Stimulated activated CD4-positive, alpha-beta T cell treated with anti-CD3 and anti-CD28 coated beads, Interleukin-15, amount 100 ng/mL, for 48 hours (primary cell): ENCODE measurements around the gene GAREM2.

ENCODE experiments used
- DNase-seq, 2 donors: peaks; one replicate each; pipeline ENCODE4 v3.0.0-alpha.2; 2020; ENCODE audit warnings: low read depth in 2 of 2

The GAREM2 gene

GRCh38 chr2:26169681-26170414 lies 3.0 kb upstream of the GAREM2 start:
- DNase-seq, result no peak

DNA sequence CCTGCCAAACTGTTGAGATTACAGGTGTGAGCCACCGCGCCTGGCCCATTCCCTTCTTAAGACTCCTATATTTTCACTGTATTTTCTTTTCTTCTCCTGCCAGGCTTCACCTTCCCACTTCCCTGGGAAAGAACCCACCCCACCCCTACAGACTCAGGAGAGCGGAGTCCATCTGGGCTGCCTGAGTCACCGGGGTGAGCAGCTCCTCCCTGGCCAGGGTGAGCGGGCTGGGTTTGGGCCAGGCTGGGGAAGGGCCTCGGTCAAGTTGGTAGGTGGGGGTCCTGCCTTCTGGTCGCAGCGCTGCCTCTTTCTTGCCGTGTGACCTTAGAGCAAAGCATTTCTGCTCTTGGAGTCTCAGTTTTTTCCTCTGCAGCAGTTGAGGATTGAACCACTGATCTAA lies 2.1 kb upstream of the GAREM2 start:
- DNase-seq, result no peak

DNA sequence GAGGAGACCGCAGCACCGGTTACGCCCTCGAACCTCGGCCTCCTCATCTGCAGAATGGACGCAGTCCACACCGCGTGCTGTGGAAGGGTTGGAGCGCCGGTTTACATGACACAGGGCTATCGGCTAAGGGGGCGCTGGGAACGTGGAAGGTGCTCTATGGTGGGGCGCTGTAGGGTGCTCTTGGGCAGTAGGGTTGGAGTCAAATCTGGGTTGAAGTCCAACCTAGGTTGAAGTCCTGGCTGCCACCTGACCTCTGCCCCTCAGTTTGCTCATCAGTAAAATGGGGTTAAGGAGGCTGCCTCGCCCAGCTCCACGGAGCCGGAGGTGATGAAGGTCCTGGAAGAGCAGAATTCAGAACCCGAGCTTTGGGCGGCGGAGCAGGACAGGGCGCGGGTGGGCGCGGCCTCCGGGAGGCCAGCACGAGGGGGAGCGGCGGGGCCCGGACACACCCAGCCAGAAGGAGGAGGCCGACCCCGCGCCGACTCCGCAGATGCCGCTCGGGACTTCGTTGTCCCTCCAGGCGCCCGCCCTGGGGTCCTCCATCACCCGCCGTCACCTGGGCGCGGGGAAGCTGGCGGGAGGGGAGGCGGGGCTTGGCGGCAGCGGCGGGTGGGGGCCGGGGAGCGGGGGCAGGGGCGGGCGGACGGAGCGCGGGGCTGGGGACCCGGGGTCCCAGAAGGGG lies 558 bp upstream of the GAREM2 start:
- no peak for DNase-seq

GRCh38 chr2:26173776-26174482 lies 1.0 kb downstream of the GAREM2 start:
- no peak for DNase-seq

DNA sequence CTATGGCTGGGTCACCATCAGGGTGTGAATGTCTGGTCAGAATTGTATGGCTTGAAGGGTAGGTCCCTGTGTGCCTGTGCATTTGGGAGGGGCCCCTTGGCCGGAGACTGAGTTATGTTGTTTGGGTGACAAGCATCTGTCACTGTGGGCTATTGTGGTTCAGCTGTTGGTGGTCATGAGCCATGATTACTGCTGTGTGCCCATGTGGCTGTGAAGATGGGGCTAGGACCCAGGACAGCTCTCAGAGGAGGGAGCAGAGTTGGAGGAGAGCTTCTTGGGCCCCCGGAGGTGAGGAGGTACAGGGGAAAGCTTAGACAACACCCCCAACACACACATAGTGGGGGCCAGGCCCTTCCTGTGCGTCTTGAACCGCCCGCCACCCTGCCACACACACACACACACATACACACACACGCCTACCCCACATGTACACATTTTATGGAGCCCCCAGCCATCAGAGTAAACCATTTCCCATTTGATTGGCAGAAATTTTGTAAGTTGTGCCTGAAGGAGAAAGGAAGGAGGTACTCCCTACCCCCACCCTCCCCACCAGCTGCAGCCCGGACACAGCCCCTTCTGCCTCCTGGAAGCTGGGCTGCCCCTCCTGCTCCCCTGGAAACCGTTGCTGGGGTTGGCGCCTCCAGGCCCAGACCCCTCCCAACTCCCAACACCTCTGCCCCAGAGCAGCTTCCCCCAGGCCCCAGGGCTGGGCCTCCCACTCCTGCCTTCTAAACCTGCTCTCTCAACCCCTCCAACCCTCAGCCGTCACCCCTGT lies 2.0 kb downstream of the GAREM2 start:
- no peak for DNase-seq

- DNase-seq, result no peak
These were observed 2.8 kb downstream of the GAREM2 start for GRCh38 chr2:26175466-26176278.

- DNase-seq, result no peak
These were observed 3.4 kb downstream of the GAREM2 start for GRCh38 chr2:26176279-26176615.

GRCh38 chr2:26177122-26177521 lies 4.2 kb downstream of the GAREM2 start:
- DNase-seq, result no peak

DNA sequence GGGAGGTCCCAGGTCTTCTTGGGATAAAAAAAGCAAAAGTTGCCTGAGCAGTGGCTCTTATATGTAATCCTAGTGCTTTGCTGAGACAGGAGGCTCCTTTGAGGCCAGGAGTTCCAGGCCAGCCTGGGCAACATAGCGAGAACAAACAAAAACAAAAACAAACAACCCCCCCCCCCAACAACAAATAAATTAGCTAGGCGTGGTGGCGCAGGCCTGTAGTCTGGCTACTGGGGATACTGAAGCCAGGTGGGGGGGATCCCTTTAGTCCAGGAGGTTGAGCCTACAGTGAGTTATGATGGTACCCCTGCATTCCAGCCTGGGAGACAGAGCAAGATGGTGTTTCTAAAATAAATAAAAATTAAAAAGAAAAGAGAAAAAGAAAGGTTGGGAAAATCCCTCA lies 5.4 kb downstream of the GAREM2 start:
- no peak for DNase-seq

- no peak for DNase-seq
These were observed 6.0 kb downstream of the GAREM2 start for GRCh38 chr2:26178746-26179436.

GRCh38 chr2:26179446-26179913 lies 6.6 kb downstream of the GAREM2 start:
- no peak for DNase-seq

DNA sequence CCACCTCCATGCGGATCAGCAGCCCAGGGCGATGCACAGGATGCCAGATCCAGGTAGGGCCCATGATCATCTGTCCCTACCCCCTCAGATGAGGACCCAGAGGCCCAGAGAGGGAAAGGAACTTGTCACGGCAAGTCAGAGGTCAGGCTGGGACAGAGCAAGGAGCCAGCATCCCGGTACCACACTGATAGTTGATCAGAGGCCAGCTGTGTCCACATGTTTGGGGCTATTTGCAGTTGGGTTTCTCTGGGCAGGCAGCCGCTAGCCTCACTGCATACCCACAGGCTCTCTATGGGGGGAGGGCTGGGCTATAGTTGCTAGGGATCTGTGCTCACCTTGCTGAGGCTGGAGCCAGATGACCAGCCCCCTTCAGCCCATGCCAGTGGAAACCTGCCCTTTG lies 9.6 kb downstream of the GAREM2 start:
- DNase-seq, result no peak

- DNase-seq, result no peak
These were observed 10.2 kb downstream of the GAREM2 start for GRCh38 chr2:26182887-26183630.

GRCh38 chr2:26184121-26184520 lies 11.2 kb downstream of the GAREM2 start:
- no peak for DNase-seq

DNA sequence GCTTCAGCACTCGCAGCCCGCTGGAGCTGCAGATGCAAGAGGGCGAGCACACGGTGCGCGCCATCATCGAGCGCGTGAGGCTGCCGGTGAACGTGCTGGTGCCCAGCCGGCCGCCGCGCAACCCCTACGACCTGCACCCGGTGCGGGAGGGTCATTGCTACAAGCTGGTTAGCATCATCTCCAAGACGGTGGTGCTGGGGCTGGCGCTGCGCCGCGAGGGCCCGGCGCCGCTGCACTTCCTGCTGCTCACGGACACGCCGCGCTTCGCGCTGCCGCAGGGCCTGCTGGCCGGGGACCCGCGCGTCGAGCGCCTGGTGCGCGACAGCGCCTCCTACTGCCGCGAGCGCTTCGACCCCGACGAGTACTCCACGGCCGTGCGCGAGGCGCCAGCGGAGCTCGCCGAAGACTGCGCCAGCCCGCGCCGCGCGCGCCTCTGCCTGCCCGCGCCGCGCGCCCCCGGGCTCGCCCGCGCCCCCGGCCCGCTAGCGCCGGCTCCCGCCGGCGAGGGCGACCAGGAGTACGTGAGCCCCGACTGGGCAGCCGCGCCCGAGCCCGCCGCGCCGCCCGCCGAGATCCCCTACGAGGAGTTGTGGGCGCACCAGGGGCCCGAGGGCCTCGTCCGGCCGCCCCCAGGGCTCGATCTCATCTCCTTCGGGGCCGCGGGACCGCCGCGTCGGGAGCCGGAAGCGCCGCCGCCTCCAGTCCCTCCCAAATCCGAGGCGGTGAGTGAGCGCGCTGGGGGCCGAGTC lies 11.8 kb downstream of the GAREM2 start:
- peak; percentile 69 to 81 for DNase-seq

DNA sequence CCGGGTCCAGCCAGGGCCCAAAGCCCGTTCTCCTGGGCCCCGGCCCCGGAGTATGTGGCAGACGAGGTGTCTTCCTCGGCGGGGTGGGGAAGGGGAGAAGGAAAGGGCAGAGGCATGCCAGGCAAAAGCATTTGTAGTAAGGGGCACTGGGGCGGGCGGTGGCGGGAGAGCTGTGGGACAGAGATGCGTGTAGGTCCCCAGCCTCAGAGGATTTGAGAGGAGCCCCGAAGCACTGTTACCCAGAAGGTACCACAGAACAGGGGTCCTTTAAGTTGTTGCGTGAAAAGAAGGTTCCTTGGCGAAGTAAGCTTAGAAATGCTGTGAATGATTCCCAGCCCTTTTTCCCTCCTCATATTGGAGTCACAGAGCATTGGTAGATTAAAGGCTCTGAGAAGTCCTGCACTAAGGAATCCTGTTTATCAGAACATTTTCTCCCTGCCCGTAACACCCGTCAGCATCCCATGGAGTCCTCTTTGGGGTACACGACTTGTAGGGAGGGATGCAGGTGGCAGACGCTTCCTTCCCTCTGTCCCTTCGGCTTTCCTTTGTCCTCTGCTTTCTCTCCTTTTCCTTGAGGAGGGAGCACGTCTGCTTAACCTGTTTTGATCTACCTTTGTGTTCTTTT lies 12.5 kb downstream of the GAREM2 start:
- no peak for DNase-seq

GRCh38 chr2:26185954-26186770 lies 13.3 kb downstream of the GAREM2 start:
- no peak for DNase-seq

DNA sequence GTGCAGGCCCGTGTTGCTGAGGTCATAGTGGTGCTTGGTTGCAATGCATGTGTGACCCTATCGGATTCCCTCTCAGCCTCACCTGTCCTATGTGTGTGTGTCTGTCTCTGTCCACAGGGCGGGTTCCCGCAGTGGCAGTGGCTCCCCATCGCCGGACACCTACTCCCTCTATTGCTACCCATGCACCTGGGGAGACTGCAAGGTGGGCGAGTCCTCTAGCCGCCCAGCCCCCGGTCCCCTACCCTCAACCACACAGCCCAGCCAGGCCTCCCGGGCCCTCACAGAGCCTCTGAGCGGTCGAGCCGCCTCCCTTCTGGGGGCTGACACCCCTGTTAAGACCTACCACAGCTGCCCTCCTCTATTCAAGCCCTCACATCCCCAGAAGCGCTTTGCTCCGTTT lies 14.2 kb downstream of the GAREM2 start:
- DNase-seq, result no peak
